ENCODE data around the gene LOXL1.

LOXL1 gene

DNA sequence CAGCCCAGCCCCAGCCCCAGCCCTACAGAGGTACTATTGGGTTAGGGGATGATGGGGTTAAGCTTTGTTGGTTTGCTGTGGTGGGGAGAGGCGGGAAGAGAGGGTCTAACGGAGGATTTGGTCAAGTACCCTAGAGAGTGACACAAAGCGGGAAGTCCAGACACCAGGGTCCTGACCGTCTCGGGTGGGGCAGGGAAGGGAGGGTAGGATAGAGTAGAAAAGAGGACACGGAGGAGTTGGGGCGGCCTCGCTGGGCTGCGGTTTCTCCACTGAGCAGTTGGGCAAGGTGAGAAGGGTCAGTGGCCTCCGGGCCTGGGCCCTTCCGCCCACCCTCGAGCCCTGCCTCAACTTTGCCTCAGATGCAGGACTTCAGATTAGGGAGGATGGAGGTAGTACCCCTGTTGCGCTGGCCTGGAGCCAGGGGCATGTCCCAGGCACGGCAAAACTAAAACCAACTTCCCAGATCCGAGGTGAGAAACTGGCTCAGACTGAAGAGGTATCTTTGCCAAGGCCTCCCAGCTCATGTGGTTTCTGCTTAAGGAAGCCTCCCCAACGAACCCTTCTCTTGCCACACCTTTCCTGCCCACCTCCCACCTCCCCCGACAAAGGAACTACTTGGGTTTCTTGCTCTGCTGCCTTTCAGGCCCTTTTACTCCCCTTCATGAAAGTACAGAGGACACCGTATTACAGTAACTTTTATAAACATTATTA is 68.8 kb downstream of the LOXL1 start:
- no peak for DNase-seq

DNA sequence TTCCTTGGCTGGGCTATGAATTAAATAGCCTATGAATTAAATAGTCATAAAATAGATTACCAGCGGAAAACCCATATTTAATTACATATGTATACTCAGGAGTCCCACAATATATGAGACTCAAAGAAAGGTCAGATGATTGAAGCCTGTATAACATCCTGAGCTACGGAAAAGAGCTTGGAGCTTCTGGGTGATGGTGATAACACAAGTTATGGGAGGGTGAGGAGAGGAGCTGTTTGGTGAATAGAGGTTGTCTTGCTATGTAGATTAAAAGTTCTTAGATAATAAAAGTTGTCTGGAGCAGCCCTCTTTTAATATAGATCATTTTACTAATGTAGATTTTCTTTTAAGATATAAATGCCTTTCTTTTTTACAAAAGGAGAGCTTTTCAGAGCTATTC is 70.0 kb downstream of the LOXL1 start:
- DNase-seq, result no peak

DNA sequence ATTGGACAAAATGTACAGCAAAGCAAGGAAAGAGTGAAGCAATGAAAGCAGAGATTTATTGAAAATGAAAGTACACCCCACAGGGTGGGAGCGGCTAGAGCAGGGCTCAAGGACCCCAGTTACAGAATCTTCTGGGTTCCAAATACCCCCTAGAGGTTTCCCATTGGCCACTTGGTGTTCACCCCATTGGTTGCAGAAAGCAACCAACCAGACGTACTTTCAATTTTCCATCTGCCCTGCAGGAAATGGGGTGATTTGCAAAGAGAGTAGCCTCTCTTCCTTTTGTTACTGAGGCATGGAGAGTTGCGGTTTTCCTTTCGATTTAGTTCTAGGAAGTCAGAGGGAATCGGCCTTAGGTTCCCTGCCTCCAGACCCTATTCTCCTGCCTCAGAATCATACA is 70.7 kb downstream of the LOXL1 start:
- DNase-seq, result peak; percentile 36

DNA sequence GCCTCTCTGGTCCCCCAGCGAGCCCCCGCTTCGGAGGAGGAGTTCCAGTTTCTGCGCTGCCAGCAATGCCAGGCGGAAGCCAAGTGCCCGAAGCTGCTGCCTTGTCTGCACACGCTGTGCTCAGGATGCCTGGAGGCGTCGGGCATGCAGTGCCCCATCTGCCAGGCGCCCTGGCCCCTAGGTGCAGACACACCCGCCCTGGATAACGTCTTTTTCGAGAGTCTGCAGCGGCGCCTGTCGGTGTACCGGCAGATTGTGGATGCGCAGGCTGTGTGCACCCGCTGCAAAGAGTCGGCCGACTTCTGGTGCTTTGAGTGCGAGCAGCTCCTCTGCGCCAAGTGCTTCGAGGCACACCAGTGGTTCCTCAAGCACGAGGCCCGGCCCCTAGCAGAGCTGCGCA is 71.7 kb downstream of the LOXL1 start:
- DNase-seq, result no peak

Measured in NCI-H774 (cell line).